A673 (cell line): Measurements from ENCODE around the gene RACK1.
"Not testable (repeated sequence)": the region's sequence is repeated elsewhere in the genome, so short reads cannot be mapped to it uniquely, and the experiment has no call there.

Source experiments
- CTCF ChIP-seq: fragments of 300-800, 200-600 bp; sonication (generic); conservative IDR thresholded peaks from 2 replicates; pipeline ENCODE4 v1.5.1; 2017; ENCODE audit warnings: low read depth, mild to moderate bottlenecking, antibody characterized with exemption, low read length, moderate library complexity, mixed read lengths
- EZH2 ChIP-seq: fragments of 200-600 bp; sonication (generic); IDR thresholded peaks from 2 replicates; pipeline ENCODE4 v1.6.1; 2017; ENCODE audit warnings: borderline replicate concordance, low read depth, mild to moderate bottlenecking, mixed read lengths, antibody characterized with exemption, low read length; ENCODE audit not compliant: poor library complexity, severe bottlenecking

DNA sequence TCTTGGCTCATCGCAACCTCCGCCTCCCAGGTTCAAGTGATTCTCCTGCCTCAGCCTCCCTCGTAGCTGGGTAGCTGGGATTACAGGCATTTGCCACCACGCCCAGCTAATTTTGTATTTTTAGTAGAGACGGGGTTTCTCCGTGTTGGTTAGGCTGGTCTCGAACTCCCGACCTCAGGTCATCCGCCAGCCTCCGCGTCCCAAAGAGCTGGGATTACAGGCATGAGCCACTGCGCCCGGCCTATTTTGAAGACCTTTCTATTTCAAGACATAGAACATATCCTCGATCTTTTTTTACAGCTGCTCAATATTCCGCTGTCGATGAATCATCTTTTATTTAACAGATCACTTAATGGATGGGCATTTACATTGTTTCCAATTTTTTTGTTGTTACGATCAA is 33.0 kb downstream of the RACK1 start:
- not testable (repeated sequence) for TF ChIP-seq CTCF, EZH2
